ENCODE results near the gene CA11.

The CA11 gene

DNA sequence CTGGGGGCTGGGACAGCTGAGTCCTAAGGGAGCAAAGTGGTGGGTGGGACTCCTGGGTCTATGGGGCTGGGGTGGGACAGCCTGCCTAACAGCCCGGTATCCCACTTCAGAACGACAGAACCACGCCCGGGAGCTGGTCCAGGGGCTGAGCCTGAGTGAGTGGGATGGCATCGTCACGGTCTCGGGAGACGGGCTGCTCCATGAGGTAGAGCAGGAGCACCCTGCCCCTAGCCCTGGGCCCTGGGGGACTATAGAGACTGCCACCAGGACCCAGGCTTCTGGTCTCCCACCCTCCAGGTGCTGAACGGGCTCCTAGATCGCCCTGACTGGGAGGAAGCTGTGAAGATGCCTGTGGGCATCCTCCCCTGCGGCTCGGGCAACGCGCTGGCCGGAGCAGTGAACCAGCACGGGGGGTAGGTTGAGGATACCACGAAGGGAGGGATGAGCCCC, 18.1 kb downstream of the CA11 start:
- DNase-seq: no peak

DNA sequence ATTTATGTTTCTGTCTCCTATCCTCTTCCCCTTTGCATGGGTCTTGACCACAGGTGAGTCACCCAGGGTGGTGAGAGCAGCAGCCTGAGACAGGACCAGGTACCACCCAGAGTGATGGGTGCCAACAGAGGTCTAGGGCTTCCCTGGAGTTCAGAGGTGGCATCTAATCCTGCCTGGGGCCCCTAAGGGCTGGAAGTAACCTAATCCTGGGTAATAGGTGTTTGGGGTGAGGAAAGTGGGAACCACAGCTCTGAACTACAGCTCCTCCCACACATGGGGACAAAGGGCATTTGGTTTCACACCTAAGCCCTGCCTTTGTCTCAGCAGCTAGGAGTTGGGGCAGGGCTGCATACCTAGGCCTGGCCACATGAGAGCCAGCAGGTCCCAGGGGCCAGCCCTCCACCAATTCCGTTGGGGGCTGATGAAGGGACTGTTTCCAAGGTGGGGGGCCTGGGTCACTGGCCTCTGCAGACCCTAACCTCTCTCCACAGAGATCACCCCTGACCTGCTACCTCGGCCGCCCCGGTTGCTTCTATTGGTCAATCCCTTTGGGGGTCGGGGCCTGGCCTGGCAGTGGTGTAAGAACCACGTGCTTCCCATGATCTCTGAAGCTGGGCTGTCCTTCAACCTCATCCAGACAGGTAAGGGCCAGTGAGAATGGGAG, 18.7 kb downstream of the CA11 start:
- DNase-seq: no peak

DNA sequence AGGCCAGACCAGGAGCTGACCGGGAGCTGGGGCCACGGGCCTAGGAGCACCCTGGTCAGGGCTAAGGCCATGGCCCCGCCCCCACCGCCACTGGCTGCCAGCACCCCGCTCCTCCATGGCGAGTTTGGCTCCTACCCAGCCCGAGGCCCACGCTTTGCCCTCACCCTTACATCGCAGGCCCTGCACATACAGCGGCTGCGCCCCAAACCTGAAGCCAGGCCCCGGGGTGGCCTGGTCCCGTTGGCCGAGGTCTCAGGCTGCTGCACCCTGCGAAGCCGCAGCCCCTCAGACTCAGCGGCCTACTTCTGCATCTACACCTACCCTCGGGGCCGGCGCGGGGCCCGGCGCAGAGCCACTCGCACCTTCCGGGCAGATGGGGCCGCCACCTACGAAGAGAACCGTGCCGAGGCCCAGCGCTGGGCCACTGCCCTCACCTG, 20.1 kb downstream of the CA11 start:
- DNase-seq: no peak

DNA sequence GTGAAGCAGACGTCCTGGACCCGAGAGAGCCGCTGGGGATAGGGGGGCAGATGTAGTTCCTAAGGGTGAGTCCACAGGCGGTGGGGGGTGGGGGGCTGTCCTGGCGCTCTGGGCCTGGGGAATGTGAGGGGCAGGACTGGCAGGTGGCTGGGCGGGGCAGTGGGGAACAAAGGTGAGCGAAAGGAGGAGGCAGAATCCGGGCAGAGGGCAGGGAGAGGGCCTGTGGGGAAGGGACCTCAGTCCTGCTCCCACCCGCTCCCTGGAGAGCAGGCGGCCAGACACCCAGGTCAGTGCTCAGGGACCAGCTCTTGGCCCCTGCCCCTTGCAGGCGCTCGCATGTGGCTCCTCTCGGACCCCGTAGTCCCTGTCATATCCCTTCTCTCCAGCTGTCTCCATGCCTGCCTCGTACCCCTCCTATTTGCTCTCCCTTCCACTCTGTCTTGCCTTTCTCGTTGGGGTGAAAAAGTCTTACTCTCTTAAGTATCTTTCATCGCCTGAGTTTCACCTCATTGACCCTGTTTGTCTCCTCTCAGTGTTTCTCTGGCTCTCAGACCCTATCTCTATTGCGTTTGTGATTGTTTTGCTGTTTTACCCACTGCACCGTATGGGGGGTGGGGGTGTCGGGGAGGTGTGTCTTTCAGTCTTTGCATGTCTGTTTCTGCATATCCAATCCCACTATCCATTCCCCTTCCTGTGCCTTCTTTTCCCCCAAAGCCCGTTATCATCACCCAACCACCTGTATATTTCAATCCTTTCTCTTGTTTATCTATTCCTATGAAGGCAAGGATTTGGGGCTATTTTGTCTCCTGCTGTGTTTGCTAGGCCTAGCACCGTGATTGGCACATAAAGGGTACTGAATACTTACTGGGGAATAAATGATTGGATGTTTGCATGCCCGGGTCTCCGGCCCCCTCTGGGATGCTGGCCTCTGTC, 20.9 kb downstream of the CA11 start:
- no peak for DNase-seq

- DNase-seq: peak; percentile 93
Observed at GRCh38 chr19:48624067-48624594, 21.9 kb downstream of the CA11 start.

DNA sequence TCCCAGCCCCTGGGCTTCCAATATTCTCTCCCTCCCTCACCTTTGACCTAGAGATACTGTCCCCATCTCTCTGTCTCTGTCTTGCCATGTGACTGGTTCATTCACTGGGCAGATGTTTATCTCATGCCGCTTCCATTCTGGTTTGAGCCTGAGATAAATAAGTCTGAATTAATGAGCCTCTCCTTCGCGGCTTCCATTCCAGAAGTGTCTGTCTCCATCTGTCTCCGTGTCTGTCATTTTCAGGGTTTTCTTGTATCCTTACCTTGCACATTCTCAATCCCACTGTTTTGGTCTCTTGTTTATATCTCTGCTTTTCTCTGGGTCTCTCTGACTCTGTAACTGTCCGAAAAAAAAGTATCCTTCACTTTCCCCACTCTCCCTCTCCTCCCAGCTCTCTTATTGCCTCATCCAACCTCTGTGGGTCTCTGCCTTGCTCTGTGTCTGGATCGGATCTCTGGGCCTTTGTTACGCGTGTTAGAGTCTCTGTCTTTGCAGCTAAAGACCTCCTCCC, 22.4 kb downstream of the CA11 start:
- DNase-seq: no peak

DNA sequence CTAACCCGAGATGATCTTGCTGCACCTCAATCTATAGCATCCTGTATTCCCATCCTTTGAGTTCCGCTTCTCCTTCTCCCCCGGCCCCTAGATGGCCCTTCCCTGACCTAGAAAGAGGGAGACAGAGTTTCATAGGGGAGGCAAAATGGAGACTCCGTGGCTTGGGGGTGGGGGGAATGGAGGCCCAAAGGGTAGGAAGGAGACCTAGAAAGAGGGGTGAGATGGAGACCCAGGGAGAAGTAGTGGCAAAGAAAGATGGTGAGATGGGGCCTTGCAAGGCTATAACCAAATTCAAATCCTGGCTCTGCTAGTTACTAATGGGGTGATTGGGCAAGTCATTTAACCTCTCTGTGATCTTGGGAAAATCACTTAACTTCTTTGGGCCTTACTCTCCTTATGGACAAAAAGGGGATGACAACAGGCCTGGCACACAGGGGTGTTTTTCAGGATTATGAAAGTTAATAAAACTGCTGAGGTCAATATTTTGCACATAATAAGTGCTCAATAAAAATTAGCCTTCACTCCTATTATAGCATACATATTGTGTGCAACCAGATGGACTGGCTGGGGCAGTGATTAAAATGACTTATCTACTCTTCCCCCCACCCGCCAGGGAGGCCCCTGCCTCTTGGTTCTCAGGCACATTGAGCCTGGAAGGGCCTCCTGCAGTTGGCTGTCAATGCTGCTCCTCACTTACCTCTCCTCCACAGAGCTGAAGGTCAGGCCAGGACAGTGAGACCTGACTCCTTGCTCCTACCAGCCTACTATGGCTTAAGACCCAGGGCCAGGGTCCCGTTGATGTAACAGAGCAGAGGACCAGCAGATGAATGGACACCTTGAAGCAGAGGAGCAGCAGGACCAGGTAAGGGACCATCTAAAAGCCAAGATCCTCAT, 26.0 kb downstream of the CA11 start:
- DNase-seq: no peak

DNA sequence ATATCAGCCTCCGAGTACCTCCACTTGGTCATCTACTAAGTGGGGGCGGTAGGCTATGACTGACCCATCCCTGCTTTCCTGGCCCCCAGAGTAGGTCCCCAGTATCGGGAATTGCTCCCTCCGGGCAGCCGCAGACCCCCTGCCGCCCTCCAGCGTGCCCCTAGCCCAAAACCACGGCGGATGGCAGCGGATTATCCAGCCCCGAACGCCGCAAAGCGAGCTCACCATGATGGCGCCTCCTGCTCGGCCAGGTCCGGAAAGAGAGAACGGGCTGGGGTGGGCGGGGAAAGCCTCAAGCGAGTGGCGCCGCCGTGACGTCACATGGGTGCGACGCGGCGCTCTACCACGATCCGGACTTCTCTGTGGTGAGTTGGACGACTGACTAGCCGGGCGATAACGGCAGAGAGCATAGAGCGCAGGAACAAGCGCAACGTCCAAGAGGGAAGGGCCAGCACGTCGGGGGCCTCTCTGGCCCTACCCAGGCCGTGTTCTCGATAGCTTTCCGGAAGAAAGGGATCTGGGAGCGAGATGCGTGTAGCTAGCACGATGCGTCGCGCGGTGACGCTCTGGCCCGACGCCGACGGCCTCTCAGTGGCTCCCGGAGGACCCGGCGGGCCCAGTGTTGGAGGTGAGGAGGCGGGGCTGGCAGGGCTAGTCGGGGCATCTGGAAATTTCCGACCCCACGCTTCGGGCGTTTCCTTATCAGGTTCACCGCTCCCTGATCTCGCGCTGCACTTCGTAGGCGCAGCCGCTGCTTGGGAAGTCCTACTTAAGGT, 26.9 kb downstream of the CA11 start, which contains the start of the genes RPL18 and SPHK2:
Gene RPL18 (minus strand): TSS at position 263 of the 776 bp plus-strand sequence. CDS start 35 bp downstream, at position 228.
Gene SPHK2 (plus strand): TSS at position 591 of the 776 bp plus-strand sequence. CDS start 1,009 bp downstream, outside the sequence.
- DNase-seq: peak; percentile 96

DNA sequence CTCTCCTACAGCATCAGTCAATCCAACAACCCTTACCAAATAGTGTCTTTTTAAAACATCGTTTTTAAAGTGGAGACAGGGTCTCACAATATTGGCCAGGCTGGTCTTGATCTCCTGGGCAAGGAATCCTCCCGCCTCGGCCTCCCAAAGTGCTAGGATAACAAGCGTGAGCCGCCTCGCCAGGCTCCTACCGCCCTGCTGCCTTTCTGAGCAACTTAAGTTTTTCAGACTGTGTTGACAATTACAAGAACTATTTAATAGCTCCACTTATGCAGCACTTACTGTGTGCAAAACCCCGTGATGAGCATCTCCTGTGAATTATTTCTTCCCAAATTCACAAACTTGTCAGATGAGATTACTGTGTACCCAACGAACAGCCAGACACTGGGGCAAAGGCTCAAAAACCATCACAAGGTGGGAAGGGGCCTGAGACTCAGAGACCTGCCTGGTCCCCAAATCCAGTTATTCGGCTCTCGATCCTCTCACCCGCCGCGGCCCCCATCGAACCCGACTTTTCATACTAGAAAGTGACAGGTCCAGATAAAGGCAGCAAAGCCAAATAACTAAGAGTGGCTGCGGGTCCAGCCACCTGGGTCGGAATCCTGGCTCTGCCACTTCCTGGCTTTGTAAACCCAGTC, 27.6 kb downstream of the CA11 start:
- DNase-seq: no peak

GRCh38 chr19:48617146-48617937, 28.6 kb downstream of the CA11 start:
- DNase-seq: no peak

DNA sequence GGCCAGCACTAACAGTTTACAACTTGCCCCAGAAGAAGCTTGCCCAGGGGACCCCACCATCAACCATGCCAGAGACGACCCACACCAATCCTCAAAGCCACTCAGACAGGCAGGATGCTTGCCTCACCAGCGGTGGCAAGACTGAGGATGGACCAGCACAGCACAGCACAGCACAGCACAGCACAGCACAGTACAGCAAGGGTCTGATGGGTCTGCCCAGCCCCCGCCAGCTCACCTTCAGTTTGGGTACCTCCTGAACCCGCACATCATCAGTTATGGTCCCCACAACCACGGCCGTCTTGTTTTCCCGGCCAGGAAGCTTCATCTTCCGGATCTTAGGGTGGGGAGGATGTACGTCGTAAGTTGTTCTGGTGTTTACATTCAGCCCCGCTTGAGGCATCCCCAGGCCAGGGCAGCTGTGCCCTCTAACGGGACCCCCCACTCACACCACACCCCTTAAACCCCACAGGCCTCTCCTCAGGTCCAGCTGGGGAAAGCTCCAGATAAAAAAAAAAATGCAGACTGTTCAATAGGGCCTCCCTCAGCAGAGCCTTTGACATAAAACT, 29.4 kb downstream of the CA11 start:
- DNase-seq: no peak

DNA sequence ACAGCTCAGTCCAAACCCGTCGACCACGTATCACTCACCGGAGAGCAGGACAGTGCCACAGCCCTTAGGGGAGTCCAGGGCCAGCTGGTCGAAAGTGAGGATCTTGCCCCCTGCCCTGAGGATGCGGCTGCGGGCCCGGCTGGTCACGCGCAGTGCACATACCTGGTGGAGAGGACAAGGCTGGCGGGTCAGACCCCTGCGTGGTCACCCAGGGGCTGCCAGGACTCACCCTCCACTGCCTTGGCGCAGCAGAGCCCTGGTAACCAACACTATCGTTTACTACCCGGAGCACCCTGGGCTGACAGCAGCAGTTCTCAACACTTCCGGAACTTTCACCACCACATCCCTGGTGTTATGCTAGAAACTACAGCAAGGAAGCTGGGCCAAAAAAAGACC, 29.9 kb downstream of the CA11 start:
- no peak for DNase-seq

DNA sequence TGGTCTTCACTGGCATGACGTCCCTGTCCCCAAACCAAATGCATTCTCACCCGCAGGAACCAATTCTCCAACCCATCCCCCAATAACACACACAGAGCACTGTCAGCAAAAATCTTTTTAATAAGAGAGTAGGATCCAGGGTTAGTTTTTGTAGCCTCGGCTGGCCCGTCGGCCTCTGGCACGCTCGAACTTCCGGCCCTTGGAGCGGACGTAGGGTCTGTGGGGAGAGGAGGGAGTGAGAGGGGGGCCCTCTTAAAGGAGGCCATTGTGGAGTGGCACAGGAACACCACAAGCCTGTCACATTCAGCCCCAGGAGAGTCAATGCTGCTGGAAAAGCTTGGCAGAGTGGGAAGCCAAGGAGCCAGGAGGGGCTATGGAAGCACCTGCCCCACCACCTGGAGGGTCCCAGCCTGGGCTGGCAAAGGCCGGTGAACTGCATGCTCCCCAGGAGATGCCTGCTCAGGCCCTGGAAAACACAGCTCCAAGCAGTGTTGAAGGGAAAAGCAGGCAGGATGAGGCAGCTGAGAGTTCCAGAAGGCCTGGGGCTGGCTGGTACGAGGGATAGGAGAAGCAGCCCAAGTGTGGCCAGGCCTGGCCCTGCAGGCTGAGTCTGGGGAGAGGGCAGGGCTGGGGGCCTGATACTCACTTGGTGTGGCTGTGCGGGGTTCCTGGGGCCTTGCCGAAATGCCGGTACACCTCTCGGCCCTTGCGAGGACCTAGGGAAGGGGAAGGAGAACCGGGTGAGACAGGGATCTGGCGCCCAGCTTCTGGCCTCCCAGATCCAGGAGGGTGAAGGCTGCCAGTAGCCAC, 30.6 kb downstream of the CA11 start:
- DNase-seq: no peak

DNA sequence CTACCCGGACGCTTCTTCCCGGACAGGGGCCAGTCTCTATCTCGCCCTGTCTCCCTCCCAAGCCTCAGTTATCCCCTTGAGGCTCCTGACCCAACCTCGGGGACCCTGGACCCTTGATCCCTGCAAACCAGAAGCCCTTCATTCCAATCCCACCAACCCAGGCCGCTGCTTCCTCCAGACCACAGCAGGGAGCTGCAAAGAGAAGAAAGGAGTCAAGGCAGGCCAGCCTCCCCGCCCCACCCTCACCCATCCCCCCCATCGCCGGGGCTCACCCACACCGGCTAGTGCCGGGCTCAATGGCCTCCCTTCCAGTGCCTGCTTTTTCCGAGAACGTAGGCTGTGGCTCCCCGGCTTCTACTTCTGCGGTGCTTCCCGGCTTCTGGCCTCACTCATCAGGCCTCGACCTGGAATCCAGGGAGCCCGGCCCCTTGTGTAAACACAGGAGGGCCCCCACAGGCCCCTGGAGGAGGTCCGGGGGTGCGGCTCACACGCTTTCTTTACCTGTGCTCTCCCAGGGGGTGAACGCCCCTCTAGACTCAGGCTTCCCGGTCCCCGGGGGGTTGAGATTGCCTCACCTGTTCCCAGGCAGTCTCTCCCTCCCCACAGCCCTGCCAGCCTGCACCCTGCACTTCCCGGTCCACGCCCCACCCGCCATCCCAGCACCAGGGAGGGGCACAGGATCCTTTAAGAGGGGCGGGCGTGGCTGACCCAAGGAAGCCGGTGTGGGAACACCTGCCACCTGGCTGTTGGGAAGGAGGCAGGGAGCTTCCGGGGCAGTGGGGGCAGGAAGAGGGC, 31.4 kb downstream of the CA11 start, which contains the start of gene FAM83E:
Gene FAM83E (minus strand): TSS at position 641 of the 795 bp plus-strand sequence. CDS start 1,704 bp downstream, outside the sequence.
- peak; percentile 38 for DNase-seq

DNA sequence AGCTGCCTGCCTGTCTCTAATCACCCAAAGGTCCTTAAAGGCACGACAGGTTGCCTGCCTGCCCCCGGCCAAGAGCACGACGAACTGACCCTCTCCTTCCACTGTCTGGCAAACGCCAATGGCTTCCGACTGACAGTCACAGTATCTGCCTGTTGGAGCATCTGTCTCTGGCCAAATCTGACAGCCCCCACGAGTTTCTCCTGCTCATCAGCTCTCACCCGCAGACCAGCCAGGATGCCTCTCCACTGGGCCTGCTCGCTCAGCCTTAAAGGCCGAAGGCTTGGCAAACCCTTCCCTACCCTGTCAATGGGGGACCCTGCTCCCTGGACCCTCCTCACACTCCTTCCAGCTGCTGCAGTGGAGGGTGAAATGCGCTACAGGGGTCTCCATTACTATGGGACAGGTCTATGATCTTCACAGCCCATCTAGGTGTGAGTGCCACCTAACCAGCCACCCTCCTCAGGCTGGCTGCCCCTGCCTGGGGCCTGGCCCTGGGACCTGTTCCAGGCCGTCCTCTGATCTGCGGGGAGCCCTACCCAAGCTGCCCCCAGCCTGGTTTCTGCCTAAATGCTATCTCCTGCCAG, 32.0 kb downstream of the CA11 start:
- DNase-seq: no peak

DNA sequence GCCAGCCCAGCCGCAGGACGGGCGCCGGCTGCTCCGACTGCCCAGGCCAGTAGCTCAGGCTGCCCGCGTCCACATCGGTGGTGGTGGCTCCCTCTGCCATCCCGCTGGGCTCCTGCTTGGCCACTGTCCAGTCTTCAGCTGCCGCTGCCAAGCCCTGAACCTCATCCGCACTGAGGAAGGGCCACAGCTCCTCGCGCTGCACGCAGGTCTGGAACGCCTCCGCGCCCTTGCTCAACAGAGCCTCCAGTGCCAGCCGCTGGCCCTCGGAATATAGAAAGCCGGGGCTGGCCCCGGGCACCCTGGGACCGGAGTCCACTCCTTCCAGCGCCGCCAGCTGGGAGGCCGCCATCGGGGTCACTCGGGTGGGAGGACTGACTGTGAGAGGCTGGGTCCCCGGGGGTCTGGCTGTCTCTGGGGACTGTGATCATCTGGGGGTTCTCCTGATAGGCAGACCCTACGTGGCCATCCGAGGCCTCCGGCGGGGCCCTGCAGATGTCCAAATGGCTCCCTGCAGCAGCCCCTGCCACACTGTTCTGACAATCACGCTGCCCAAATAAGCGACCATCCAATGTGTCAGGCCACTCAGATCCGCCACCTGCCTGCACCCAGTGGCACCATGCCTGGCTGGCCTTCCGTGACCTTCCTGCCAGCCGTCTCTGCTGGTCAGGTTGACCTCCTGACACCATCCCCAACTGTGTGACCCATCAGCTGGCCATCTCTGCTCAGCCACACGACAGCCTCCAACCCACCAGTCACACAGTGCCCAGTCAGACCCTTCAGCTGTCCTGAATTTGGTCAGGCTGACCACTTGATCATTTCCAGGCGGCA, 32.7 kb downstream of the CA11 start:
- DNase-seq: no peak
